Measurements from ENCODE around the gene LRRK1.

The LRRK1 gene

GRCh38 chr15:101113114-101114005 lies 194.2 kb downstream of the LRRK1 start:
- no peak for DNase-seq (ENCODE audit: low read depth)

GRCh38 chr15:101114166-101114565 lies 195.0 kb downstream of the LRRK1 start:
- no peak for DNase-seq (ENCODE audit: low read depth)

- DNase-seq (ENCODE audit: low read depth) = no peak
Measured at GRCh38 chr15:101114610-101115009, 195.5 kb downstream of the LRRK1 start.

- no peak for DNase-seq (ENCODE audit: low read depth)
Measured at GRCh38 chr15:101115393-101115785, 196.2 kb downstream of the LRRK1 start.

- DNase-seq (ENCODE audit: low read depth) = no peak
Measured at GRCh38 chr15:101115786-101116680, 196.9 kb downstream of the LRRK1 start.

GRCh38 chr15:101116681-101116976 lies 197.5 kb downstream of the LRRK1 start:
- no peak for DNase-seq (ENCODE audit: low read depth)

GRCh38 chr15:101118116-101118515 lies 199.0 kb downstream of the LRRK1 start:
- DNase-seq (ENCODE audit: low read depth) = no peak

GRCh38 chr15:101118615-101119014 lies 199.5 kb downstream of the LRRK1 start:
- no peak for DNase-seq (ENCODE audit: low read depth)

GRCh38 chr15:101119181-101119580 lies 200.0 kb downstream of the LRRK1 start:
- no peak for DNase-seq (ENCODE audit: low read depth)
